ENCODE measurements around the gene ARHGAP40. TPM values are rescaled to one million over a fixed set of nuclear protein-coding genes. Genes with fewer than 3 reads are reported as not detected.

Gene ARHGAP40
- total and polyA plus RNA-seq, 2 of the 8 experiments (the other 6 are each of a cell fraction or from before 2014, with no cell fraction given): 0.74 to 1.4 TPM

DNA sequence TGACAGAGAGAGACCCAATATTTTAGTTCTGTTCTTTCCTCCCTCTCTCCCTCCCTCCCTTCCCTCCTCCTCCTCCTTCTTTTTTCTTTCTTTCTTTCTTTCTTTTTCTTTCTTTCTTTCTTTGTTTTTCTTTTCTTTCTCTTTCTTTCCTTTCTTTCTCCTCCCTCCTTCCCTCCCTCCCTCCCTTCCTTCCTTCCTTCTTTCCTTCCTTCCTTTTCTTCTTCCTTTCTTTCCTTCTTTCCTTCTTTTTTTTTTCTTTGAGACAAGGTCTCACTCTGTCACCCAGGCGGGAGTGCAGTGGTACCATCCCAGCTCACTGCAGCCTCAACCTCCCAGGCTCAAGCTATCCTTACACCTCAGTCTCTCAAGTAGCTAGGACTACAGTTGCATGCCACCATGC, 28.4 kb downstream of the ARHGAP40 start:
- H3K4me3 ChIP-seq (ENCODE audit: extremely low read depth in 1 of 4, insufficient read depth in 2 of 4, low read depth in 3 of 4, low read length in 4 of 4): no peak overlapping the region
- H3K79me1 ChIP-seq (ENCODE audit: low read depth, low read length): no peaks in the 10 kb centered on the region
- H4K5ac ChIP-seq (ENCODE audit: insufficient read length, low read depth, low read length): no peak overlapping the region
- no peak overlapping the region for H2BK20ac ChIP-seq (ENCODE audit: low read length)
- H3K4me1 ChIP-seq (replicated peaks in 1 of 4; ENCODE audit: control insufficient read depth in 3 of 4, insufficient read depth in 4 of 4, low read length in 3 of 4): peaks cover 0 to 6% (median 2%) of the 10 kb centered on the region in 4 experiments; a peak in 3 of 7 replicates
- no peak overlapping the region for H3K4me2 ChIP-seq (ENCODE audit: insufficient read depth in 1 of 2, low read depth in 2 of 2, low read length in 2 of 2)
- no peak overlapping the region for H2BK15ac ChIP-seq (ENCODE audit: low read length)
- DNase-seq (ENCODE audit: low read depth in 1 of 2, low spot score in 2 of 2) (no peak), FAIRE-seq (no peak)
- no peak overlapping the region for H4K91ac ChIP-seq (replicated peaks; ENCODE audit: insufficient read length, low read length)
- no peak overlapping the region for H3K56ac ChIP-seq (replicated peaks; ENCODE audit: insufficient read length, low read depth, low read length)
- no peaks in the 10 kb centered on the region for H3K9me3 ChIP-seq (ENCODE audit: insufficient read depth in 2 of 2, low read depth in 1 of 2, low read length in 1 of 2)
- WGBS, 2 experiments (ENCODE audit: extremely low coverage in 1 of 2, insufficient coverage in 1 of 2, insufficient read length in 1 of 2, insufficient replicate concordance in 2 of 2, low coverage in 1 of 2, low lambda C conversion rate in 2 of 2, missing lambda C conversion rate in 1 of 2): no CpG with 5 or more reads among the region's 1 CpG
- H3K18ac ChIP-seq (ENCODE audit: extremely low read depth, low read length): no peak overlapping the region
- no peak overlapping the region for H2BK120ac ChIP-seq (replicated peaks; ENCODE audit: low read depth, low read length)
- no peak overlapping the region for H2BK12ac ChIP-seq (ENCODE audit: low read depth, low read length)
- H2AK5ac ChIP-seq (ENCODE audit: low read depth, low read length): no peak overlapping the region
- H3K4ac ChIP-seq (replicated peaks; ENCODE audit: insufficient read length, low read depth, low read length): no peak overlapping the region
- peaks cover 0 to 2% (median 0%) of the 10 kb centered on the region in 4 experiments; a peak in 1 of 7 replicates for H3K27me3 ChIP-seq (replicated peaks in 1 of 4; ENCODE audit: control insufficient read depth in 3 of 4, extremely low read depth in 1 of 4, insufficient read depth in 3 of 4, low read length in 3 of 4)
- no peak overlapping the region for H3K14ac ChIP-seq (ENCODE audit: insufficient read length)
- H4K8ac ChIP-seq (ENCODE audit: extremely low read depth, insufficient read depth, low read length): no peak overlapping the region
- H3K23me2 ChIP-seq (ENCODE audit: low read depth, low read length): peaks cover 6% of the 10 kb centered on the region; the same call in 1 of the 2 replicates
- H3K9ac ChIP-seq (replicated peaks in 1 of 4; ENCODE audit: extremely low read depth in 1 of 4, low read depth in 3 of 4, low read length in 3 of 4): no peak overlapping the region
- no peak overlapping the region for H3K27ac ChIP-seq (ENCODE audit: low read depth, low read length)
- ChIA-PET CTCF (ENCODE audit: partially characterized antibody) (interaction anchor here (0.6 to 2.3 kb wide), 6 partner anchors 15 to 150 kb away, joined by 3 to 7 read pairs (median 6); no protein-coding TSS in a partner anchor), POLR2A (ENCODE audit: partially characterized antibody) (no interaction called here)
- H4K20me1 ChIP-seq (replicated peaks in 1 of 2; ENCODE audit: control insufficient read depth in 1 of 2, insufficient read depth in 2 of 2, low read length in 2 of 2): no peaks in the 10 kb centered on the region
- H2BK5ac ChIP-seq (ENCODE audit: low read depth, low read length): no peak overlapping the region
- no peak for TF ChIP-seq TBP (IDR thresholded peaks at IDR 0.05; ENCODE audit: low read depth, low read length)
- TF ChIP-seq RNF2 (IDR thresholded peaks at IDR 0.05; ENCODE audit: borderline replicate concordance, low read depth, low read length, missing control alignments, poor library complexity, severe bottlenecking): no peak
- no peak for TF ChIP-seq ZNF274 (IDR thresholded peaks at IDR 0.05; ENCODE audit: borderline replicate concordance, extremely low read depth, low read length)
- no peaks in the 10 kb centered on the region for H3K79me2 ChIP-seq (ENCODE audit: control insufficient read depth in 1 of 2, insufficient read depth in 2 of 2, low read length in 2 of 2)
- H3K36me3 ChIP-seq (ENCODE audit: control insufficient read depth in 2 of 4, insufficient read depth in 4 of 4, low read length in 3 of 4): no peaks in the 10 kb centered on the region
- H2AFZ ChIP-seq (ENCODE audit: low read length): no peak overlapping the region
- H3K23ac ChIP-seq (ENCODE audit: insufficient read length): no peak overlapping the region

Measured in H1 (cell line).